Measurements from ENCODE around the gene AIRE.
A peak's percentile ranks its signal among the peaks of the same experiment; 100 is the strongest.
"Not testable (repeated sequence)": the region's sequence is repeated elsewhere in the genome, so short reads cannot be mapped to it uniquely, and the experiment has no call there.

Gene AIRE

DNA sequence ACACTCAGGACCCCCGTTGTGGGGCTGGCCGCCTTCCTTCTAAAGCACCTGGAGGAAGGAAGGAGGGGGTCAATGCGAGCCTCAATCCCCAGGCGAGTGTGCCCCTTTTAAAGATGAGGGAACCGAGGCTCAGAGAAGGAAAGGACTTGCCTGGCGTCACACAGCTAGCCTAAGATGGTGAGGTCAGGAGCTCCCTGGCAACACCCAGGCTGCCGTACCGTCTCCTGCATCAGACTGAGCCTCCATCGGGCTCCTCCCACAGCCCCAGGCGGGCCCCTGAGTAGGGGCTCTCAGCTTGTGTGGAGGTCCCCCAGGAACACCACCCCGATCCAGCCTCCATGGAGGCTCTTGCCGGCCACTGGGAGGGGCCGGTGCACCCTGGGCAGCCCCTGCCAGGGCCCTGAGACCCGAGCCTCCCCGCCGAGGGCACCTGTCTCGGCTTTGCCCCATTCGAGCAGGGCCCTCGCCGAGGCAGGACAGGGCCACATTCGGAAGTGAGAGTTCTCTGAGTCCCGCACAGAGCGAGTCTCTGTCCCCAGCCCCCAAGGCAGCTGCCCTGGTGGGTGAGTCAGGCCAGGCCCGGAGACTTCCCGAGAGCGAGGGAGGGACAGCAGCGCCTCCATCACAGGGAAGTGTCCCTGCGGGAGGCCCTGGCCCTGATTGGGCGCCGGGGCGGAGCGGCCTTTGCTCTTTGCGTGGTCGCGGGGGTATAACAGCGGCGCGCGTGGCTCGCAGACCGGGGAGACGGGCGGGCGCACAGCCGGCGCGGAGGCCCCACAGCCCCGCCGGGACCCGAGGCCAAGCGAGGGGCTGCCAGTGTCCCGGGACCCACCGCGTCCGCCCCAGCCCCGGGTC is at the start of gene AIRE:
AIRE (plus strand) TSS at position 739 of the 855 bp plus-strand sequence. CDS start 131 bp downstream, outside the sequence.
- Mint-ChIP-seq H3K27ac (no peak within 1 kb of the TSS), H3K36me3 (no peaks in the 10 kb centered on the region), H3K9me3 (no peaks in the 10 kb centered on the region), H3K4me3 (no peak within 1 kb of the TSS), H3K4me1 (peaks cover 21 to 22% of the 10 kb centered on the region in 2 donors), H3K27me3 (peaks cover 9 to 21% of the 10 kb centered on the region in 2 donors)
- ATAC-seq (replicated peaks) (peak in 1 of 2 donors; percentile 18), DNase-seq (no peak)

DNA sequence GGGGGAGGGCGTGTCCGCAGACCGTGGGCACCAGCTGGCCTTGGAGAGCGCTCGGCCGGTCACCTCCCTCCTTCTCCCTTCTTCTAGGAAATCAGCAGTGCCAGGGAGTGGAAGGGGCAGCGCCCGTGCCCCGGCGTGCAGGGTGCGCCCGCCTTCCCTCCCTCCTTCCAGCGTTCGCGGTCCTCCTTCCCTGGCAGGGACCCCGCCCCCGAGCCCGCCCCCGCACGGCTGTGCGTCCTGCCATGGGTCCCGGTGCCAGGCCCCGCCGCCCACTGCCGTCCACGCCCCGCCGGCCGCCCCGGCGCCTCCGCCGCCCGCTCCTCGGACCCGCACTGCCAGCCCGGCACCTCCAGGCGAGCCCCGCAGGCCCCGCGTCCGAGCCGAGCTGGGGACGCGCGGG is 45.3 kb upstream of the AIRE start:
- ATAC-seq (replicated peaks); H3K4me3 Mint-ChIP-seq; H3K36me3 Mint-ChIP-seq; H3K27ac Mint-ChIP-seq; H3K27me3 Mint-ChIP-seq; H3K4me1 Mint-ChIP-seq; H3K9me3 Mint-ChIP-seq; DNase-seq: not testable (repeated sequence)

DNA sequence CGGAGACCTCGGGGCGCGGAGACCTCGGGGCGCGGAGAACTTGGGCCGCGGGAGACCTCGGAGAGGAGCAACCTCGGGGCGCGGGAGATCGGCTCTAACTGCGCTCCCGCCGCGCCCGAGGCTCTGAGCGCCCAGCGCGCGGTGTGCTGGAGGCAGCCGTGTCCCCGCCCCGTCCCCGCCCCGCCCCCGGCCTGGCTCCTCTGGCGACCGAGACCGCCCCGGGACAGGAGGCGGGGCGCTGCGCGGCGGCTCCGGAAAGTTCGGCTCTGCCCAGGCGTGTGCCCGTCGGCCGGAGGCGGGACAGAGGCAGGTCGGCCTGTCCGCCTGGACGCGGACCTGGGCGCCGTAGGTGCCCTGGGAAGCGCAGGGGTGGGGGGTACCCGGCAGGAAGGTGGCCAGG is 44.8 kb upstream of the AIRE start, which contains the start of gene ICOSLG:
ICOSLG (minus strand) TSS at position 102 of the 400 bp plus-strand sequence. CDS start 126 bp downstream, outside the sequence.
- H3K4me1 Mint-ChIP-seq, H3K9me3 Mint-ChIP-seq, H3K27ac Mint-ChIP-seq, DNase-seq, H3K4me3 Mint-ChIP-seq, H3K36me3 Mint-ChIP-seq, H3K27me3 Mint-ChIP-seq: not testable (repeated sequence)
- peak; percentile 38 to 53 for ATAC-seq (replicated peaks)

DNA sequence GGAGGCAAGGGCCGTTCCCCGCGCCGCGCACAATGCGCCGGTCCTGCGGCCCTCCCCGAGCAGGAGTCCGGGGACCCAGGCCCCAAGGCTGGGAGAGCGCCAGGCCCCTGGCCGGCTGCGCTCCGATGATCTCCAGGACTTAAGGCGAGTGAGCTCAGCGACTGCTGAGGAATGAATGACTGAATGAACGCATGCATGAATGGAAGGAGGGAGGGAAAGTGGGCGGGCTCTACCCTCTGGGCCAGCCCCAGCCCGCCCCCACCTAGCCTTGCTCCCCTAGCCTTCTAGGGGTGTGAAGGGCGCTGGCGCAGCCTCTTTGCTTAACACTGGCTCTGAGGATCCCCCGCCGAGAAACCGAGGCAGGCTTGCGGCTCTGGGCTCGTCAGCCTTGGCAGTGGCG is 44.4 kb upstream of the AIRE start:
- H3K27ac Mint-ChIP-seq, H3K27me3 Mint-ChIP-seq, H3K36me3 Mint-ChIP-seq, H3K4me3 Mint-ChIP-seq, H3K4me1 Mint-ChIP-seq, DNase-seq, H3K9me3 Mint-ChIP-seq: not testable (repeated sequence)
- peak; percentile 43 to 46 for ATAC-seq (replicated peaks)

DNA sequence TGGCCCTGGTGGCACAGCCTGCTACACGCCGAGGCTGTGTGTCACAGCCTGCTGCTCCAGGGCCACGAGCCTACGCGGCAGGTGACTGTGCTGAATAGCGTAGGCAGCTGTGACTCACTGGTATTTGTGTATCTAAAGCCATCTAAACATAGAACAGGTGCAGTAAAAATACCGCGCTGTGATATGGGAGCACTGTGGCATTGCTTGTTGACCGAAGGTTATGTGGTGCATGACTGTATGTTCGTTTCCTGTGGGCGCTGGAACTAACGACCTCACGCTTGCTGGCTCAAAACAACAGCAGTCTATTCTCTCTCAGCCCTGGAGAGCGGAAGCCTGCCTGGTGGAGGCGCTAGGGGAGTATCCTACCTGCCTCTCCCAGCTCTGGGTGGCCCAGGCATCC is 41.7 kb upstream of the AIRE start:
- H3K27me3 Mint-ChIP-seq, H3K4me3 Mint-ChIP-seq, H3K4me1 Mint-ChIP-seq, H3K27ac Mint-ChIP-seq, H3K36me3 Mint-ChIP-seq, H3K9me3 Mint-ChIP-seq, DNase-seq: not testable (repeated sequence)
- ATAC-seq (replicated peaks) = peak; percentile 59 to 61

DNA sequence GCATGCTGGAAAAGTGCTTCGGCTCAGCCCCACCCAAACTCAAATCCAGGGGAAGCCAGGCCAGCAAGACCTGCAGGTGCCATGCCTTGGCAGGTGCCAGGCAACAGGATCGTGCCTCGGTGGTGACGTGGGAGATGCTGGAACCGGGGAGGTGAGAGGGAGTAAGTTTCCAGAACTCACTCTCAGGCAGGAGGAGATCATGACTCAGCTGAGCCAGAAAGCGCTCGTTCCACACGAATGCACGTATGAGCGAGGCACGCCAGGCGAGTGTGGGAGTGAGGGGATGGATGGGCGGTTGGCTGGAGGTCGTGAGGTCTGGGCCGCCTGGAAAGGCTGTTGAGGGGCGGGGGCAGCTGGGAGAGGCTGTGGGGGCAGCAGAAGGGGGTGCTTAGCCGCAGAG is 37.8 kb upstream of the AIRE start:
- H3K4me1 Mint-ChIP-seq; H3K27ac Mint-ChIP-seq; H3K27me3 Mint-ChIP-seq; DNase-seq; ATAC-seq (replicated peaks); H3K4me3 Mint-ChIP-seq; H3K9me3 Mint-ChIP-seq; H3K36me3 Mint-ChIP-seq: not testable (repeated sequence)

DNA sequence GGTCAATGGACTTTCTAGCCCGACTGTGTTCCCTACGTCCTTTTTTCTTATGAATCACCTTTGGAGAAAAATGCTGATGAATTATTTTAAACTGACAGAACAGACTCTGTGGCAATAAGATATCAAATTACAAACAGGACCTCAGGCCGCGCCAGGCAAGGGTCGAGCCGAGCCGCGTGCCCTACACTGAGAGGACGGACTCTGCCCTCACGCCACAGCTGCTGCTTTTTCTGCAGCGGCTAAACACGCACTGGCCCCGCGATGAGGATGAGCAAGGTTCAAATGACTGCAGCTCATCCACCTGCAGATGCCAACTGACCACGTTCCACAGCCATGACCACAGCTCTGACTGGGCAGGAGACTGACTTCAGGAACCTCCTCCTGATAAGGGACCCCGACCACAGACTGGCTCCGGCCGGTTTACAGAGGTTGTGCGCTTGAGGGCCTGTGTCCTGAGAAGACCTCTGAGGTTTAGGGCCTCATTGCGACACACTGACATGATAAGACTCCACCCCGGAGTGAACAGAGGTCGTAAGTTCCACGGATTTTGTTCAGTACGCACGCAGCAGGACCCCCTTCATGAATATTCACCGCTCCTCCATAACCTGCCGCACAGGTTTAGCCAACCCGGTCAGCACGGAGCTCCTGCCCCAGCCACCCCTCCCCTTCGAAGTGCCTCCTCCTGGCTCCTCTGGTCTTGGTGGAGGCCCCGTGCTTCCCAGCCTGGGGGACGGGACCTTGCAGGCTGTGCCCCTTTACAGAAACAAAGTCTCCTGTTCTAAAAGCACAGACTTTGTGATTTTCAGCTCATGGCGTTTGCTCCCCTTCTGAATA is 36.3 kb upstream of the AIRE start:
- H3K27me3 Mint-ChIP-seq; H3K36me3 Mint-ChIP-seq; DNase-seq; H3K9me3 Mint-ChIP-seq; H3K4me3 Mint-ChIP-seq; H3K4me1 Mint-ChIP-seq; ATAC-seq (replicated peaks); H3K27ac Mint-ChIP-seq: not testable (repeated sequence)

DNA sequence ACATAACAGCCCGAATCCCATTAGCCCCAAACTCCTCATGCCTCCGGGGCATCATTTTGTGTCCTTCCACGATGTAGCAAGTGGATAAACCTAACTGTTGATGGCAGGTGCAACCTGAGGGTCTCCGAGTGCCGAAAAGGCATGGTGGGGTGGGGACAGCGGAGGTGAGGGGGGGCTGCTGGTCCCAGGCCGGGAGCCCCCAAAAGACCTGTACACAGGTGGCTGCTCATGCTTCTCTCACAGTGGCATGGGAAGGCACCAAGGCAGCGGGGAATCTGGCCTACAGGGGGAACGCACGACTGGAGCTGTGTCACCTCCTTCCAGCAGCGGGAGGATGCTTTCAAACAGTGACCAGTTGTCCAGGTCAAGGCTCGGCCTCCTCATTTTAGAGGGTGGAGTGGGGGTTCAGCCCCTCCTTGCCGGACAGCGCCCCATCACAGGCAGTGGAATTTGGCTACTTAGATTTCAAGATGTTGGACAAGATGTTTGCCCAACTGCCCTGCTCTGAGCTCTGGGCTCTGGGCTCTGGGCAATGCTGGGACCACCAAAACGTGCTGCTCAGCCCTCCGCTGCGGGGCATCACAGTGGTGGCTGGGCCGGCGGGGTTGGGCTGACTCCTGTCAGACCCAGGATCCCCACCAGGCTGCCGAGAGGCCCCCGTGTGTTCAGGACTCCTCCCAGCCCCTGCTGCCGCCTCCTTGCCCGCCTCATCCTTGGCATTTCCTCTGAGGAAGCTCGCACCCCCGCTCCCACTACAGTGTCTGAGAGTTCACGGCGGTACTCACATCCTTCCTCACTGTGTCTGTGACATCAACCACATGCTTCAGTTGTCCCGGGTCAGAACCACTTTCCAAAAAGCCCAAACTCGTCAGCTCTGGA is 31.6 kb upstream of the AIRE start:
- Mint-ChIP-seq H3K9me3 (no peaks in the 10 kb centered on the region), H3K4me1 (peaks cover 4 to 5% of the 10 kb centered on the region in 2 donors)
- no peak for DNase-seq

DNA sequence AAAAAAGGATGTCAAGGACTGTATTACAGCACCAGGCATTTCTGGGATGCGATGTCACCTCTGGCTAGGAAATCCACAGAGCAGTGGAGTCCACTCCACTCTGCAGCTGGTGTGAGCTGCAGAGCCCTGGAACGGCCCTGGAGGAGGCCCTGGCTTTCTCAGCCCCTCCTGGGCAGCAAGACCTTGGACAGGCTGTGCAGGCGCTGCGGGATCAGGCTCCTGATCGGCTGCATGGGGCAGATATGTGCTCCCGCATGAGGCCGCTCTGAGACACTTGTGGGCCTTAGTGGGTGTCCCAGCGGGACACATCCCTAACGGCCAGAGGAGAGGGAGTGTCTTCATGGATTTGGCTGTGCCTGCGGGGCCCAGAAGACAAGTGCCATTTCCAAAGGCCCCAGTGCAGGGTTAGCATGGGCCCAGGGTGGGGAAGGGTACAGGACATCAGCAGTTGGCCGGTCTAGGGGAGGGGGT is 30.1 kb upstream of the AIRE start:
- Mint-ChIP-seq H3K9me3 (no peaks in the 10 kb centered on the region), H3K27me3 (no peaks in the 10 kb centered on the region), H3K4me1 (peaks cover 4 to 5% of the 10 kb centered on the region in 2 donors), H3K36me3 (no peaks in the 10 kb centered on the region), H3K27ac (no peak overlapping the region), H3K4me3 (no peak overlapping the region)
- DNase-seq = no peak
- ATAC-seq (replicated peaks) = no peak

More for the DNA sequence above, 31.6 kb upstream of the AIRE start:
- Mint-ChIP-seq H3K36me3 (no peaks in the 10 kb centered on the region), H3K4me3 (no peak overlapping the region), H3K27me3 (no peaks in the 10 kb centered on the region), H3K27ac (peak overlapping the region; percentile 31)
- no peak for ATAC-seq (replicated peaks)

DNA sequence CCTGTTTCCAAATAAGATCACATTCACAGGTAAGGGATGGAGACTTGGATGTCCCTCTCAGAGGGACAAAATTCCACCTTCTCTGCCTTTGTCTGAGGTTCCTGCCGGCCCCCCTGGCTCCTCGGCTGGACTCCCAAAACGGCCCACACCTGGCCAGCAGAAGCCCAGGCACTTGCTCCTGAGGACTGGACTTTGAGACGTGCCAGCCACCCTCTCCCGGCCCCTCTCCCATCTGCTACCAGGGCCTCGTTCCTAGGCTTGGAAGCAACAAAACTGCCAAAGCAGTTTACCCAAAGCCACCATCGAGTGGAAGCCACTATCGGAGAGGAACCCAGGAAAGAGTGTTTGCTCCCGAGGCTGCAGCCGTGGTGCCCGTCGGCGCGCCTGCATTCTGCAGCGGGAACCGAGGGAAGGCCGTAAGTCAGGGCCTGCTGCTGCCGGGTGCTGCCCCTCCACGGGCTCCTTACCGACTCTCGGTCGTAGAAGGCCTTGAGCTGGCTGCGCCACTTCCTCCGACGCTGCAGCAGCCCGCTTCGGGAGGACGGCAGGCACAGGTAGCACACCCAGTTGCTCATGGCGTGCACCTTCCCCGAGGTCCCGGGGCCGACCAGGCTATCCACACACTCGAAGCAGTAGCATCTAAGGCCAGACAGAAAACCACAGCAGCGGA is 27.5 kb upstream of the AIRE start:
- H3K9me3 Mint-ChIP-seq = no peaks in the 10 kb centered on the region
- H3K27me3 Mint-ChIP-seq = no peaks in the 10 kb centered on the region
- H3K36me3 Mint-ChIP-seq = no peaks in the 10 kb centered on the region
- no peak overlapping the region for H3K4me3 Mint-ChIP-seq
- DNase-seq (no peak), ATAC-seq (replicated peaks) (no peak)
- peaks cover 4 to 5% of the 10 kb centered on the region in 2 donors for H3K4me1 Mint-ChIP-seq
- H3K27ac Mint-ChIP-seq = no peak overlapping the region

DNA sequence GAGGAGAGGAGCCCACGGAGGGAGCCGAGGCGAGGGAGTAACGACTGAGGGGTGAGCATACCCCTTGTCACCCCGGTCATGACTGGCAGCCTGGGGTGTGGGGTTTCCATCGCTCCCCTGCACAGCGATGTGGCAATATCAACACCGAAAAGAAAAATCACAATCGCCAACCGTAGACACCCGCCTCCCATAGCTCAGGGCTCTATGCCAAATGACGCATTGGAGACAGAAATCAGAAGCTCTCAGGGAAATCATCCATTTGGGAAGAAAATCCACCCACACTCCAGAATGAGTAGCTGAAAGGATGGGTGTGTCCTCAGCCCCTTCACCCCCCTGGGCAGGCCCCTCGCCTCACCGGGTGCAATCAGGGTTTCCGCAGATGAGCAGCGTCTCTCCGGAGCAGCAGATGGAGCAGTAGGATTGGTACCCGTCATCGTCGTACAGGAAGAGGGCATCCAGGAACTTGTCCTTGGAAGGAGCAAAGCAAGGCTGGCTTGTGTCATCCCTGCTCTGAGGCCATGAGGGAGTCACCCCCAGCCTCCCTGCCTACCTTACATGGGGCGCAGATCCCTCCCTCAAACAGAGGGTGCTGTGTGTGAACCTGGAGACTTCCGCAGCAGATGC is 26.5 kb upstream of the AIRE start:
- DNase-seq (no peak), ATAC-seq (replicated peaks) (no peak)
- no peaks in the 10 kb centered on the region for H3K36me3 Mint-ChIP-seq
- H3K27ac Mint-ChIP-seq = no peak overlapping the region
- no peak overlapping the region for H3K4me3 Mint-ChIP-seq
- no peaks in the 10 kb centered on the region for H3K27me3 Mint-ChIP-seq
- no peaks in the 10 kb centered on the region for H3K9me3 Mint-ChIP-seq
- peaks cover 4 to 5% of the 10 kb centered on the region in 2 donors for H3K4me1 Mint-ChIP-seq

DNA sequence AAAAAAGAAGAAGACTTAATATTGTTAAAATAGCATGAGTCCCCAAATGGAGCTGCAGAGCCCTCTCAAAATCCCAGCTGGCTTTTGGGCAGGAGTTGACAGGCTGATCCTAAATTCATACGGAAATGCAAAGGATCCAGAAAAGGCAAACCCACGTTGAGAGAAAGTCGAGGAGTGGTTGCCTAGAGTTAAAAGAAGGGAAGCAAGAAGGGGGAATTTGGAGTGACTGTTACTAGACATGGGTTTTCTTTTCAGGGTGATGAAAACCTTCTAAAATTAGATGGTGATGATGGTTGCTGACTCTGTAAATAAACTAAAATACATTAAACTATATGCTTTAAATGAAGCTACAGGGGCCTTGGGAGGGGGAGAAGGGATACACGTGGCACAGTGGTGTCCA is 25.6 kb upstream of the AIRE start:
- Mint-ChIP-seq H3K9me3 (no peaks in the 10 kb centered on the region), H3K27me3 (no peaks in the 10 kb centered on the region), H3K4me1 (peaks cover 4 to 5% of the 10 kb centered on the region in 2 donors), H3K27ac (no peak overlapping the region), H3K36me3 (no peaks in the 10 kb centered on the region), H3K4me3 (no peak overlapping the region)
- ATAC-seq (replicated peaks) (no peak), DNase-seq (no peak)
